Kidney epithelial cell (primary cell): Measurements from ENCODE around the gene PSG4. TPM values are rescaled to one million over a fixed set of nuclear protein-coding genes. Genes with fewer than 3 reads are reported as not detected.
"Not testable (repeated sequence)": the region's sequence is repeated elsewhere in the genome, so short reads cannot be mapped to it uniquely, and the experiment has no call there.

Experiments used
- DNase-seq: peaks from one replicate; pipeline ENCODE4 v3.0.0-alpha.2; 2010; ENCODE audit warnings: low read depth
- H3K27me3 ChIP-seq: 2 replicates; pipeline ENCODE4 v1.6.0; 2011; ENCODE audit warnings: low read length; ENCODE audit not compliant: control insufficient read depth, insufficient read depth
- H3K36me3 ChIP-seq: 2 replicates; pipeline ENCODE4 v1.5.1; 2011; ENCODE audit warnings: low read length; ENCODE audit not compliant: control insufficient read depth, insufficient read depth
- H3K4me3 ChIP-seq: 2 replicates; pipeline ENCODE4 v1.5.1; 2011; ENCODE audit warnings: low read depth, mild to moderate bottlenecking, control low read depth, low read length
- total RNA-seq: library from RNA; depleted of rRNA; stranded (reverse); fragments of >200 nt; gene quantifications from 2 replicates; pipeline ENCODE4 v1.2.3, GENCODE V29; 2015
- TF ChIP-seq, protein P1 (sequence below): IDR thresholded peaks from 2 replicates; pipeline ENCODE4 v1.5.1; 2011; ENCODE audit warnings: mild to moderate bottlenecking, moderate library complexity, low read length, control low read depth, inconsistent platforms; ENCODE audit not compliant: insufficient read depth, poor library complexity, severe bottlenecking

The PSG4 gene
- total RNA-seq, 1 donor from 2014 or later, result 7.4 TPM

DNA sequence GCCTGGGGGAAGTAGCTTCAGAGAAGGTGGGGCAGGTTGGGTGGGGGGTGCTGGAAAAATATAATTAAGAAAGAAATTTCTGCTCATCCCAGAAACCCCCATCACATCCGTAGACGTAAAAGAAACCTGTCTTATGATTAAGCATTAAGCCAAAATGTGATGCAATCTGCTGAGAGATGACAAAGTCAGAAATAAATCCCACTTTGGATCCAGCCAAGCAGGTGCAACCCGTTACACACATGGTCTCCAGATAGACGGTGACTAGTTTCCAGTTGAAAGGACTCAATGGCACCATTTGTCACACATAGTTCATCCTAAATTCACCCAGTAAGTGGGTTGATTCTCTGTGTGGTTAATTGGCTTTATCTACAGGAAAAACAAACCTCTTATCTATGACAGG lies 53.2 kb downstream of the PSG4 start:
- DNase-seq, result no peak
- TF ChIP-seq, protein P1, sequence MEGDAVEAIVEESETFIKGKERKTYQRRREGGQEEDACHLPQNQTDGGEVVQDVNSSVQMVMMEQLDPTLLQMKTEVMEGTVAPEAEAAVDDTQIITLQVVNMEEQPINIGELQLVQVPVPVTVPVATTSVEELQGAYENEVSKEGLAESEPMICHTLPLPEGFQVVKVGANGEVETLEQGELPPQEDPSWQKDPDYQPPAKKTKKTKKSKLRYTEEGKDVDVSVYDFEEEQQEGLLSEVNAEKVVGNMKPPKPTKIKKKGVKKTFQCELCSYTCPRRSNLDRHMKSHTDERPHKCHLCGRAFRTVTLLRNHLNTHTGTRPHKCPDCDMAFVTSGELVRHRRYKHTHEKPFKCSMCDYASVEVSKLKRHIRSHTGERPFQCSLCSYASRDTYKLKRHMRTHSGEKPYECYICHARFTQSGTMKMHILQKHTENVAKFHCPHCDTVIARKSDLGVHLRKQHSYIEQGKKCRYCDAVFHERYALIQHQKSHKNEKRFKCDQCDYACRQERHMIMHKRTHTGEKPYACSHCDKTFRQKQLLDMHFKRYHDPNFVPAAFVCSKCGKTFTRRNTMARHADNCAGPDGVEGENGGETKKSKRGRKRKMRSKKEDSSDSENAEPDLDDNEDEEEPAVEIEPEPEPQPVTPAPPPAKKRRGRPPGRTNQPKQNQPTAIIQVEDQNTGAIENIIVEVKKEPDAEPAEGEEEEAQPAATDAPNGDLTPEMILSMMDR, result no peak
- no peak overlapping the region for H3K4me3 ChIP-seq
- H3K27me3 ChIP-seq, result no peaks in the 10 kb centered on the region
- no peaks in the 10 kb centered on the region for H3K36me3 ChIP-seq

GRCh38 chr19:43149788-43150187 lies 55.6 kb downstream of the PSG4 start:
- H3K27me3 ChIP-seq, H3K4me3 ChIP-seq, H3K36me3 ChIP-seq: not testable (repeated sequence)
- peak; percentile 28 for DNase-seq

GRCh38 chr19:43148233-43148632 lies 57.2 kb downstream of the PSG4 start:
- no peaks in the 10 kb centered on the region for H3K27me3 ChIP-seq
- DNase-seq, result peak; percentile 57
- H3K36me3 ChIP-seq, result no peaks in the 10 kb centered on the region
- TF ChIP-seq, protein P1, result no peak
- no peak overlapping the region for H3K4me3 ChIP-seq

Other genes with a start within 250 kb of the PSG4 start
- not detected in 2 replicates for gene PSG11, start 179.2 kb downstream of the PSG4 start, total RNA-seq
- not detected in 2 replicates for gene PSG2, start 122.9 kb downstream of the PSG4 start, total RNA-seq
- 0.34 and 0.96 TPM in 2 replicates for gene PSG5, start 19.1 kb downstream of the PSG4 start, total RNA-seq
- not detected in 2 replicates for gene PSG9, start 63.9 kb upstream of the PSG4 start, total RNA-seq
- 0.13 and 0.27 TPM in 2 replicates for gene CD177, start 148.0 kb upstream of the PSG4 start, total RNA-seq
- gene TEX101, start 209.3 kb upstream of the PSG4 start, total RNA-seq, result not detected in 2 replicates